ENCODE measurements around the gene EXOC2. TPM values are rescaled to one million over a fixed set of nuclear protein-coding genes. Genes with fewer than 3 reads are reported as not detected.

EXOC2 gene
- total RNA-seq, 1 experiment from 2014 or later = 17.6 TPM

GRCh38 chr6:652865-653264 lies 40.1 kb downstream of the EXOC2 start:
- Histone ChIP-seq H3K79me2 (ENCODE audit: low read length) (no peaks in the 10 kb centered on the region), H3K9me3 (ENCODE audit: low read length) (no peaks in the 10 kb centered on the region), H3K27me3 (ENCODE audit: low read length) (no peaks in the 10 kb centered on the region), H3K9ac (ENCODE audit: low read length) (no peak overlapping the region), H4K20me1 (ENCODE audit: insufficient read depth, low read depth, low read length) (0 out of 2 replicates have a peak, but pooled peaks cover 6% of the 10 kb centered on the region), H3K27ac (ENCODE audit: low read length) (no peak overlapping the region), H3K4me3 (ENCODE audit: low read length) (no peak overlapping the region), H3K36me3 (ENCODE audit: insufficient read depth, low read length) (no peaks in the 10 kb centered on the region), H3K4me1 (ENCODE audit: low read length) (no peaks in the 10 kb centered on the region), H3K4me2 (ENCODE audit: low read depth, low read length, poor library complexity, severe bottlenecking) (no peak overlapping the region), H3K9me2 (replicated peaks; ENCODE audit: insufficient read depth, low read length) (no peaks in the 10 kb centered on the region), H2AFZ (ENCODE audit: low read length) (no peak overlapping the region)
- DNase-seq = no peak

DNA sequence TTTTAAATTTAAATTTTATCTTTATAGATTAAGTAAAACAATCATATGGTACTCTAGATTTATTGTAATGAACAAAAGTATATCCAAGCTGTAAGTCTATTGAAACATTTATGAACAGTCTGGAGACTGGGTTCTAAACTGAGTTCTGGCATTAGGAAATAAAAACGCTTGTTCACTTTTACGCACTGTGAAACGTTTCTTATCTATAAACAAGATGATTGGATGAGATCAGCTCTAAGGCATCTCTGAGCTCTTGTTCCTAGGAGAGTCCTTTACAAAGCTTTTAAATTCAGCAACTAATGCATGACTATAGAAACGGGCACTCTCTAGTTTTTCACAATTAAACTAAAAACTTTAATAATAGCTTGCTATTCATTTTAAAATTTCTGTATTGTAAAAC lies 42.8 kb downstream of the EXOC2 start:
- H3K9me3 ChIP-seq (ENCODE audit: low read length) = no peaks in the 10 kb centered on the region
- H3K27me3 ChIP-seq (ENCODE audit: low read length) = no peaks in the 10 kb centered on the region
- no peaks in the 10 kb centered on the region for H3K9me2 ChIP-seq (replicated peaks; ENCODE audit: insufficient read depth, low read length)
- no peaks in the 10 kb centered on the region for H3K4me1 ChIP-seq (ENCODE audit: low read length)
- H3K36me3 ChIP-seq (ENCODE audit: insufficient read depth, low read length) = no peaks in the 10 kb centered on the region
- no peak overlapping the region for H3K4me3 ChIP-seq (ENCODE audit: low read length)
- H3K9ac ChIP-seq (ENCODE audit: low read length) = no peak overlapping the region
- no peak overlapping the region for H2AFZ ChIP-seq (ENCODE audit: low read length)
- H3K79me2 ChIP-seq (ENCODE audit: low read length) = no peaks in the 10 kb centered on the region
- no peak for DNase-seq
- no peak overlapping the region for H3K4me2 ChIP-seq (ENCODE audit: low read depth, low read length, poor library complexity, severe bottlenecking)
- no peak overlapping the region for H3K27ac ChIP-seq (ENCODE audit: low read length)
- 0 out of 2 replicates have a peak, but pooled peaks cover 15% of the 10 kb centered on the region for H4K20me1 ChIP-seq (ENCODE audit: insufficient read depth, low read depth, low read length)

GRCh38 chr6:642805-643204 lies 50.1 kb downstream of the EXOC2 start:
- no peaks in the 10 kb centered on the region for H3K36me3 ChIP-seq (ENCODE audit: insufficient read depth, low read length)
- H3K79me2 ChIP-seq (ENCODE audit: low read length) = peaks cover 23% of the 10 kb centered on the region
- no peak overlapping the region for H3K4me3 ChIP-seq (ENCODE audit: low read length)
- no peak overlapping the region for H2AFZ ChIP-seq (ENCODE audit: low read length)
- no peak overlapping the region for H3K27ac ChIP-seq (ENCODE audit: low read length)
- H4K20me1 ChIP-seq (ENCODE audit: insufficient read depth, low read depth, low read length) = peaks cover 9% of the 10 kb centered on the region; the same call in 1 of the 2 replicates
- H3K9me3 ChIP-seq (ENCODE audit: low read length) = peaks cover 6% of the 10 kb centered on the region; the same call in 1 of the 2 replicates
- no peaks in the 10 kb centered on the region for H3K27me3 ChIP-seq (ENCODE audit: low read length)
- H3K4me1 ChIP-seq (ENCODE audit: low read length) = no peaks in the 10 kb centered on the region
- H3K4me2 ChIP-seq (ENCODE audit: low read depth, low read length, poor library complexity, severe bottlenecking) = no peak overlapping the region
- DNase-seq = no peak
- no peak overlapping the region for H3K9ac ChIP-seq (ENCODE audit: low read length)
- H3K9me2 ChIP-seq (replicated peaks; ENCODE audit: insufficient read depth, low read length) = no peaks in the 10 kb centered on the region

GRCh38 chr6:641225-641985 lies 51.5 kb downstream of the EXOC2 start:
- no peaks in the 10 kb centered on the region for H3K36me3 ChIP-seq (ENCODE audit: insufficient read depth, low read length)
- no peaks in the 10 kb centered on the region for H3K9me2 ChIP-seq (replicated peaks; ENCODE audit: insufficient read depth, low read length)

DNA sequence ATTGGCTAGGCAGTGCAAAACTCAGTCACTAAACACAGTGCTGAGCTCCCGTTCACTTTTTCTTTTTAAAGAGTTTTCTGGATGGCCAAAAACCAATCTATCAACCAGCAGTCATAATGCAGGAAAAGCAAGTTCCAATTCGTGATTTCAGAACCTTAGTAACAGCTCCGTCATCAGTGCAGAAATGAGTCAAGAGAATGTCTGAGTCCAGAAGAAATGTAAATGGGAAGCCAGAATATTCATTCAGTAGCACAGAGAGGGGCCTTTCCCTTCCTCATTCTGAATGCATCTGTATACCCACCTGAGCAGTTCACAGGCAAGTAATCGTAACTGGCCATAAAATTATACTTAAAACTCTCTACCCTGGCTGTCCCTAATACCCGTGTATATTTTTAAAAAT lies 56.5 kb downstream of the EXOC2 start:
- H3K4me3 ChIP-seq (ENCODE audit: low read length) = no peak overlapping the region
- H4K20me1 ChIP-seq (ENCODE audit: insufficient read depth, low read depth, low read length) = no peaks in the 10 kb centered on the region
- H3K9ac ChIP-seq (ENCODE audit: low read length) = no peak overlapping the region
- DNase-seq = no peak
- no peaks in the 10 kb centered on the region for H3K36me3 ChIP-seq (ENCODE audit: insufficient read depth, low read length)
- H3K27ac ChIP-seq (ENCODE audit: low read length) = no peak overlapping the region
- H2AFZ ChIP-seq (ENCODE audit: low read length) = no peak overlapping the region
- no peak overlapping the region for H3K4me2 ChIP-seq (ENCODE audit: low read depth, low read length, poor library complexity, severe bottlenecking)
- no peaks in the 10 kb centered on the region for H3K27me3 ChIP-seq (ENCODE audit: low read length)
- peaks cover 18% of the 10 kb centered on the region for H3K79me2 ChIP-seq (ENCODE audit: low read length)
- no peaks in the 10 kb centered on the region for H3K9me3 ChIP-seq (ENCODE audit: low read length)
- peaks cover 6% of the 10 kb centered on the region for H3K4me1 ChIP-seq (ENCODE audit: low read length)
- H3K9me2 ChIP-seq (replicated peaks; ENCODE audit: insufficient read depth, low read length) = no peaks in the 10 kb centered on the region

More at GRCh38 chr6:641225-641985, 51.5 kb downstream of the EXOC2 start:
- Histone ChIP-seq H3K9ac (ENCODE audit: low read length) (no peak overlapping the region), H4K20me1 (ENCODE audit: insufficient read depth, low read depth, low read length) (no peaks in the 10 kb centered on the region; the same call in 1 of the 2 replicates), H3K27ac (ENCODE audit: low read length) (no peak overlapping the region), H3K4me1 (ENCODE audit: low read length) (no peaks in the 10 kb centered on the region), H3K27me3 (ENCODE audit: low read length) (no peaks in the 10 kb centered on the region), H3K4me3 (ENCODE audit: low read length) (no peak overlapping the region), H3K79me2 (ENCODE audit: low read length) (peaks cover 23% of the 10 kb centered on the region), H2AFZ (ENCODE audit: low read length) (no peak overlapping the region), H3K9me3 (ENCODE audit: low read length) (peaks cover 6% of the 10 kb centered on the region; the same call in 1 of the 2 replicates), H3K4me2 (ENCODE audit: low read depth, low read length, poor library complexity, severe bottlenecking) (no peak overlapping the region)
- DNase-seq = no peak

- no peak for DNase-seq
- H2AFZ ChIP-seq (ENCODE audit: low read length) = no peak overlapping the region
- H3K9ac ChIP-seq (ENCODE audit: low read length) = no peak overlapping the region
- H3K27me3 ChIP-seq (ENCODE audit: low read length) = no peaks in the 10 kb centered on the region
- no peak overlapping the region for H3K4me2 ChIP-seq (ENCODE audit: low read depth, low read length, poor library complexity, severe bottlenecking)
- no peaks in the 10 kb centered on the region for H4K20me1 ChIP-seq (ENCODE audit: insufficient read depth, low read depth, low read length)
- H3K36me3 ChIP-seq (ENCODE audit: insufficient read depth, low read length) = no peaks in the 10 kb centered on the region
- H3K27ac ChIP-seq (ENCODE audit: low read length) = no peak overlapping the region
- H3K79me2 ChIP-seq (ENCODE audit: low read length) = peaks cover 9% of the 10 kb centered on the region
- H3K9me3 ChIP-seq (ENCODE audit: low read length) = no peaks in the 10 kb centered on the region
- H3K4me1 ChIP-seq (ENCODE audit: low read length) = peaks cover 6% of the 10 kb centered on the region
- H3K4me3 ChIP-seq (ENCODE audit: low read length) = no peak overlapping the region
- H3K9me2 ChIP-seq (replicated peaks; ENCODE audit: insufficient read depth, low read length) = no peaks in the 10 kb centered on the region
These were observed 57.7 kb downstream of the EXOC2 start for GRCh38 chr6:635233-635632.

- Histone ChIP-seq H3K36me3 (ENCODE audit: insufficient read depth, low read length) (no peaks in the 10 kb centered on the region), H3K27ac (ENCODE audit: low read length) (no peak overlapping the region), H3K9me3 (ENCODE audit: low read length) (no peaks in the 10 kb centered on the region), H3K4me2 (ENCODE audit: low read depth, low read length, poor library complexity, severe bottlenecking) (no peak overlapping the region), H4K20me1 (ENCODE audit: insufficient read depth, low read depth, low read length) (no peaks in the 10 kb centered on the region), H3K4me1 (ENCODE audit: low read length) (peaks cover 6% of the 10 kb centered on the region), H3K9ac (ENCODE audit: low read length) (no peak overlapping the region), H3K4me3 (ENCODE audit: low read length) (no peak overlapping the region), H2AFZ (ENCODE audit: low read length) (no peak overlapping the region), H3K79me2 (ENCODE audit: low read length) (peaks cover 6% of the 10 kb centered on the region), H3K27me3 (ENCODE audit: low read length) (no peaks in the 10 kb centered on the region), H3K9me2 (replicated peaks; ENCODE audit: insufficient read depth, low read length) (no peaks in the 10 kb centered on the region)
- no peak for DNase-seq
These were observed 59.3 kb downstream of the EXOC2 start for GRCh38 chr6:633611-634010.

DNA sequence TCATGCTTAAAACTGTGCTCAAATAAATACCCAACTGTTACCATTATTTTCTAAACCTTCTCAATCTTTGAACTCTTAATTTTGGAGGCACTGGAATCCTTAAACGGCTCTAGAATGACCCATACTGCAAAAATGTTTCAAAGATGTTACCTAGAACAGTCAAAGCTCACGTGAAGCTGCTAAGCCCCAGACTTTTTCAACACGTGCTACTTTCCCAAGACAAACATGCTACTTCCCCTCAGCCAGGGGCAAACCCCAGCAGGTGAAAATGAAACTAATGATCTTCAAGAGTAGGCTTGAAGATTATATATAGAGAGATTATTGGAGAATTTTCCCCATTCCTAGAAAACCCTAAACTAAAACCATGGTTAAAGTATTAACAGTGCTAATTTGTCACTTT lies 64.2 kb downstream of the EXOC2 start:
- no peak overlapping the region for H3K27ac ChIP-seq (ENCODE audit: low read length)
- H3K4me2 ChIP-seq (ENCODE audit: low read depth, low read length, poor library complexity, severe bottlenecking) = no peak overlapping the region

More for the DNA sequence above, 64.2 kb downstream of the EXOC2 start:
- no peaks in the 10 kb centered on the region for H3K27me3 ChIP-seq (ENCODE audit: low read length)
- H3K4me3 ChIP-seq (ENCODE audit: low read length) = no peak overlapping the region
- no peaks in the 10 kb centered on the region for H3K9me2 ChIP-seq (replicated peaks; ENCODE audit: insufficient read depth, low read length)
- H2AFZ ChIP-seq (ENCODE audit: low read length) = no peak overlapping the region
- no peaks in the 10 kb centered on the region for H3K9me3 ChIP-seq (ENCODE audit: low read length)
- no peak overlapping the region for H3K9ac ChIP-seq (ENCODE audit: low read length)
- no peaks in the 10 kb centered on the region for H3K36me3 ChIP-seq (ENCODE audit: insufficient read depth, low read length)
- H4K20me1 ChIP-seq (ENCODE audit: insufficient read depth, low read depth, low read length) = no peaks in the 10 kb centered on the region
- peaks cover 17% of the 10 kb centered on the region for H3K4me1 ChIP-seq (ENCODE audit: low read length)
- H3K79me2 ChIP-seq (ENCODE audit: low read length) = no peaks in the 10 kb centered on the region
- no peak for DNase-seq
